HL-60/S4 (cell line): ENCODE results near the gene PSD2.

Experiments
- in situ Hi-C: fragments of 300-500 bp; cut with MboI; formaldehyde crosslinking; loops from 2 replicates; pipeline ENCODE4 v1.14.3; 2022; ENCODE audit warnings: low sequenced_read_pairs

Gene PSD2

GRCh38 chr5:139850423-139851016 lies 54.9 kb downstream of the PSD2 start:
- in situ Hi-C loops = no loop called here

GRCh38 chr5:139851558-139851957 lies 56.0 kb downstream of the PSD2 start:
- in situ Hi-C loops = no loop called here

GRCh38 chr5:139852696-139853095 lies 57.1 kb downstream of the PSD2 start:
- in situ Hi-C loops = no loop called here

- in situ Hi-C loops = no loop called here
Measured at GRCh38 chr5:139854029-139854605, 58.5 kb downstream of the PSD2 start.

- in situ Hi-C loops = no loop called here
Measured at GRCh38 chr5:139854953-139855352, 59.3 kb downstream of the PSD2 start.

- in situ Hi-C loops = no loop called here
Measured at GRCh38 chr5:139855451-139855850, 59.8 kb downstream of the PSD2 start.

- in situ Hi-C loops = no loop called here
Measured at GRCh38 chr5:139855946-139856540, 60.4 kb downstream of the PSD2 start.

- in situ Hi-C loops = no loop called here
Measured at GRCh38 chr5:139856714-139857113, 61.1 kb downstream of the PSD2 start.

- in situ Hi-C loops = no loop called here
Measured at GRCh38 chr5:139859013-139859412, 63.4 kb downstream of the PSD2 start.

- in situ Hi-C loops = no loop called here
Measured at GRCh38 chr5:139861021-139861888, 65.6 kb downstream of the PSD2 start.

- in situ Hi-C loops = no loop called here
Measured at GRCh38 chr5:139861889-139862207, 66.2 kb downstream of the PSD2 start.

GRCh38 chr5:139862313-139862712 lies 66.7 kb downstream of the PSD2 start:
- in situ Hi-C loops = no loop called here

GRCh38 chr5:139862803-139863202 lies 67.2 kb downstream of the PSD2 start:
- in situ Hi-C loops = no loop called here

- in situ Hi-C loops = no loop called here
Measured at GRCh38 chr5:139863361-139863760, 67.8 kb downstream of the PSD2 start.

- in situ Hi-C loops = no loop called here
Measured at GRCh38 chr5:139863855-139864558, 68.4 kb downstream of the PSD2 start.

GRCh38 chr5:139864716-139865483 lies 69.3 kb downstream of the PSD2 start:
- in situ Hi-C loops = no loop called here

GRCh38 chr5:139867109-139867508 lies 71.5 kb downstream of the PSD2 start:
- in situ Hi-C loops = no loop called here

- in situ Hi-C loops = no loop called here
Measured at GRCh38 chr5:139867581-139867980, 72.0 kb downstream of the PSD2 start.

- in situ Hi-C loops = no loop called here
Measured at GRCh38 chr5:139869042-139869790, 73.6 kb downstream of the PSD2 start.

GRCh38 chr5:139870677-139871076 lies 75.1 kb downstream of the PSD2 start:
- in situ Hi-C loops = no loop called here
